ENCODE measurements around the gene BTBD16. TPM values are rescaled to one million over a fixed set of nuclear protein-coding genes. Genes with fewer than 3 reads are reported as not detected.

Gene BTBD16
- total and polyA plus RNA-seq, 3 donors from 2014 or later: 4.9 to 21.3 (median 5.3) TPM

GRCh38 chr10:122296363-122297120, 25.4 kb downstream of the BTBD16 start:
- H3K9me3 ChIP-seq: no peaks in the 10 kb centered on the region
- H3K36me3 ChIP-seq (ENCODE audit: low read depth, missing control alignments): no peaks in the 10 kb centered on the region
- 85 to 89% methylated on average over 7 to 8 of the region's 8 CpGs for WGBS, 2 donors
- H3K4me1 ChIP-seq: no peaks in the 10 kb centered on the region
- H3K27me3 ChIP-seq: no peaks in the 10 kb centered on the region
- TF ChIP-seq CTCF (IDR thresholded peaks at IDR 0.05) (no peak), POLR2A (IDR thresholded peaks at IDR 0.05) (no peak)
- DNase-seq: no peak
- no peak overlapping the region for H3K27ac ChIP-seq
- H3K4me3 ChIP-seq: no peak overlapping the region
- intact Hi-C loops (cut with DNase I; ENCODE audit: low total_unique reads): loop anchor here (5.0 kb wide), 2 partner anchors 141 to 271 kb away; no protein-coding TSS in a partner anchor

GRCh38 chr10:122297583-122297982, 26.5 kb downstream of the BTBD16 start:
- no peak overlapping the region for H3K27ac ChIP-seq
- no peak for TF ChIP-seq POLR2A (IDR thresholded peaks at IDR 0.05)
- TF ChIP-seq CTCF (IDR thresholded peaks at IDR 0.05): no peak
- intact Hi-C loops (cut with DNase I; ENCODE audit: low total_unique reads): loop anchor here (5.0 kb wide), 2 partner anchors 140 to 270 kb away; no protein-coding TSS in a partner anchor
- no peak overlapping the region for H3K4me3 ChIP-seq
- no peaks in the 10 kb centered on the region for H3K9me3 ChIP-seq
- no peak for DNase-seq
- H3K4me1 ChIP-seq: no peaks in the 10 kb centered on the region
- WGBS, 2 donors: 83 to 90% methylated on average over 8 of the region's 8 CpGs
- no peaks in the 10 kb centered on the region for H3K27me3 ChIP-seq
- no peaks in the 10 kb centered on the region for H3K36me3 ChIP-seq (ENCODE audit: low read depth, missing control alignments)

- no peaks in the 10 kb centered on the region for H3K4me1 ChIP-seq
- no peak for TF ChIP-seq CTCF (IDR thresholded peaks at IDR 0.05)
- intact Hi-C loops (cut with DNase I; ENCODE audit: low total_unique reads): loop anchor here (5.0 kb wide), 2 partner anchors 139 to 269 kb away; no protein-coding TSS in a partner anchor
- H3K4me3 ChIP-seq: no peak overlapping the region
- H3K36me3 ChIP-seq (ENCODE audit: low read depth, missing control alignments): no peaks in the 10 kb centered on the region
- no peak overlapping the region for H3K27ac ChIP-seq
- 79 to 83% methylated on average over 4 to 6 of the region's 6 CpGs for WGBS, 2 donors
- no peaks in the 10 kb centered on the region for H3K9me3 ChIP-seq
- DNase-seq: no peak
- no peaks in the 10 kb centered on the region for H3K27me3 ChIP-seq
Measured at GRCh38 chr10:122298206-122298597, 27.1 kb downstream of the BTBD16 start.

GRCh38 chr10:122298598-122299301, 27.7 kb downstream of the BTBD16 start:
- H3K27ac ChIP-seq: no peak overlapping the region
- peak; percentile 80 for DNase-seq
- H3K27me3 ChIP-seq: no peaks in the 10 kb centered on the region
- no peak overlapping the region for H3K4me3 ChIP-seq
- H3K36me3 ChIP-seq (ENCODE audit: low read depth, missing control alignments): no peaks in the 10 kb centered on the region
- 40 to 42% methylated on average over 12 to 15 of the region's 15 CpGs for WGBS, 2 donors
- intact Hi-C loops (cut with DNase I; ENCODE audit: low total_unique reads): loop anchor here (5.0 kb wide), 2 partner anchors 139 to 269 kb away; no protein-coding TSS in a partner anchor
- H3K4me1 ChIP-seq: no peaks in the 10 kb centered on the region
- TF ChIP-seq CTCF (IDR thresholded peaks at IDR 0.05) (peak; percentile 78 to 86 (median 79)), POLR2A (IDR thresholded peaks at IDR 0.05) (no peak)
- no peaks in the 10 kb centered on the region for H3K9me3 ChIP-seq

Measured in testis (tissue), 3 donors.